HTR-8/SVneo (cell line): ENCODE data around the gene ANKRD44.

Experiments
- DNase-seq: peaks from one replicate; pipeline ENCODE4 v3.0.0; 2011; ENCODE audit warnings: low spot score, mixed read lengths; ENCODE audit not compliant: insufficient read length
- FAIRE-seq: peaks from 2 replicates; lab custom pipeline; 2011; peaks lifted over from hg19 to GRCh38; lab: Jason Lieb, UNC

ANKRD44 gene

DNA sequence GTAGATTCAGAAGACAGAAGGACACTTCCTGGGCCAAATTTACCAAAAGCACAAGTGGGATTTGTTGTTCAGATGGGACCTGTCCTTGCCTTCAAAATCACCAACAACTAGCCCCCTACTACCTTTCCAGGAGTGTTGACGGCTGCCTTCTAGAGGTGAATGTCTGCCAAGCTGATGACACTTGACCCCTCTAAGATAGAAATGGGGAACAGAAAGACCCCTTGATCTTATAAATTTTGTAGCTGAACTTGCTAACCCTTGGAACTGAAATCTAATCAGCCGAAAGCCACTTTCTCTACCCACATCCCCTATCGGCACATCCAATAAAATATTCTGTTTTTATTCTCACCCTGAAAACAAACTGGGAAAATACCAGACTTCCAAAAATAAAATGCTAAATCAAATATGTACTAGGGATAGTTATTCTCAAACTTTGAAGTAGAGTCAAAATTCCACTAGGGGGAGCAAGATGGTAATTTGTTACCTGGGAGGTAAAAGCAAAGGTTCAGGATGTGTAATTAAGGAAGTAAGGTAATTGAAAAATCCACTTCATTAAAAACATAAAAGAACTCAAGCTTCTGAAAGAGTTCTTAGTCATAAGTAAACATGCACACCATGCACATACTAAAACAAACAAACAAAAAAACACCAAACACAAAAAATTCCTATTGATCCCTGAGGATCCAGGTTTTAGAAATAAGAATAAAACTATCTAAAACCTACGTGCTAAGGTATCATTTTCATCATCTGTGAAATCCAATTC lies 119.2 kb downstream of the ANKRD44 start:
- FAIRE-seq = no peak

DNA sequence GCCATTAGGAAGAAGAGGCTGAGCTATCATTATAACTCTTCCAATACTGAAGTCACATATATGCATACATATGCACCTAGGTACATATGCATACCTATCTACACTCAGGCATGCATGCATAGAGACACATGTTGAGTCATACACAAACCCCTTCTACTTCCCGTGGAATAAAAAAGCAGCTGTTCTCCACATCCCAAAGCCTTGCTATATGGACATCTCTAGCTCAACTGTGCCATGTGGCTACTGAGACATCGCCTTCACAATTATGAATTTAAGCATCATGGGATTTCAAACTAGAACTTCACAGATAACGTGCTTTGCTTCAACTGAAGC lies 120.5 kb downstream of the ANKRD44 start:
- DNase-seq (no peak), FAIRE-seq (no peak)

More for the DNA sequence above, 119.2 kb downstream of the ANKRD44 start:
- DNase-seq = peak; percentile 17

DNA sequence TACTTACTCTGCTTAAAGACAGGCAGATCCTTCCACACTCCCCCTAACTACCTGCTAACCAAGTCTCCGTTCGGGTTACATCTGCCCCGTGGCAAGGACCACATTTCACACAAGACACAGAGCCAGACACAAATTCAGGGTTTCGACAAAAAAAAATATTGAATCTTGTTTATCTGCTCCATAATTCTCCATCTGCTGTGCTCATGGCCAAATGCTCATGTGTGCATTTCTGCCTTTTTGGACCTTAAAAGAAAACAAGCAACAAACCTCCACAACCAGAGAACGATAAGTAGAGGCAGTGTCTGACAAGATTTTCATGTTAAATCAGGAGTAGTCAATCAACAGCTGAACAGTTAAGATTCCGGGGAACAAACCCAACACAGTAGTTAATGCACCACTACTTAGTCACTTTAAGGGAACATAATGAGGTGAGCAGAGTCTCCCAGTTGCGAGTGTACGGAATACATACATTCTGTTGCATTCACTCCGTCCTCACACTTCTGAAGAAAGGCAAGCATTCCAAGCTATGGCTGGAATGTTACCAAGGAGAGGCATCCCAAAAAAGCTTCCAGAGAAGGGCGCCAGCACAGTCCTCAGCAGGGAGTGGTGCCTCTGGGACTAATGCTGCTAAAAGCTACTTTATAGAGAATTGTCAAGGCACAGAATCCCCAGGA lies 121.0 kb downstream of the ANKRD44 start:
- no peak for DNase-seq
- FAIRE-seq = no peak

DNA sequence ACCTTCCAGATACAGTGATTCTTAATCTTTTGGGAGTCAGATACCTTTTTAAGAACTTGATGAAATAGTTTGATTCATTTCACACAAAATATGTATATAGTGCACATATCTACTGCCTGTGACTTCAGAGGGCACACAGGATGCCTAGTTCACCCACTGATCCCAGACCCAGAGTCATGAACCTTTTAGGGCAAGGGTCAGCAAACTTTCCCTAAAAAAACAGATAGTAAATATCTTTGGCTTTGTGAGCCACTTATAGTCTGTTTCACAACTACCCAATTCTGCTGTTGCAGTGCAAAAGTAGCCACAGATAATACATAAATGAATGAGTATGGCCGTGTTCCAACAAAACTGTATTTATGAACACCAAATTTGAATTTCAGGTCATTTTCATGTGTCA lies 124.9 kb downstream of the ANKRD44 start:
- DNase-seq (no peak), FAIRE-seq (no peak)

DNA sequence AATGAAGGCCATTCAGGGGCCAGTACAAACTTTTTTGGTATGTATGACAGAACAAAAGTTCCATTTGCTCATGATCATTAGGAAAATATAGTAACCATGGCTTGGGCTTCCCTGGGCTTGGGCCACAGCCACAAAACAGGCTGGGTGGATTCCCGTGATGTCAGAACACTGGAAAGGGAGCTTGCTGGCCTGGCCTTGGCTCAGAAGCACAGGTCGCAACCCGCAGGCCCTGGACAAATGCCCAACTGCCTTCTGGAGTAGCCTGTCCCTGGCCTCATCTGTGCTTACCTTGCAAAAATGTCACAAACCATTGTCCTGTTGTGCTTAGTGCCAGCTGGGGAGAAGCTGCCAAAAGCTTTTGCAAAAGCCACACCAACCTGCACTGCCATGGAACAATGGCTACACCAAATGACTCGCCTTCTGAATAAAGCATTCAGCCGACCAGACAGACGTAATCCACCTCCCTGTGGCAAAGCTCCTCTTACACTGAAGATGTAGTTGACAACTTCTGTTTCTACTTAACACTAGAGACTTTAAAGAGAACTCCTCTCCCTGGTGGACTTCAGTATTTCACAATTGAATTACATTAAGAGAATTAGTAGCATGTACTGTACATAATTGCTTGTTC lies 125.5 kb downstream of the ANKRD44 start:
- FAIRE-seq = no peak
- no peak for DNase-seq

DNA sequence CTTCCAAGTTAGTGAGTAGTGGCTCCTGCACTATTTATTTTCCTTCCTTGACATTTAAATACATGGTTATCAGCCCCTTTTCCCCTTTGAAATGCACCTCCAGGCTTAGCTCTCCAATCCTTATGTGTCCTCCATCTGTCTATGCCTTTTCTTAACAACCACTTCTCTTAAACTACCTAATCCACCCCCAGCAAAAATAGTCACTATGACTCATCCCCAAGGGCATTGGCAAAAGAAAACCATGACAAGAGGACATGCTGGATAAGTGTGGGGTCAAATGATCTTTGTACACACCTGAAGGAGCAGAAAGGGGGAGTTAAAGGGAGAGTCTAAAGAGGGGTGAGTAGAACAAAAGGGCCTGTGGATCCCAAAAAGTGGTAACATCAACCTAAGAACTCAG lies 127.2 kb downstream of the ANKRD44 start:
- no peak for FAIRE-seq
- DNase-seq = no peak

DNA sequence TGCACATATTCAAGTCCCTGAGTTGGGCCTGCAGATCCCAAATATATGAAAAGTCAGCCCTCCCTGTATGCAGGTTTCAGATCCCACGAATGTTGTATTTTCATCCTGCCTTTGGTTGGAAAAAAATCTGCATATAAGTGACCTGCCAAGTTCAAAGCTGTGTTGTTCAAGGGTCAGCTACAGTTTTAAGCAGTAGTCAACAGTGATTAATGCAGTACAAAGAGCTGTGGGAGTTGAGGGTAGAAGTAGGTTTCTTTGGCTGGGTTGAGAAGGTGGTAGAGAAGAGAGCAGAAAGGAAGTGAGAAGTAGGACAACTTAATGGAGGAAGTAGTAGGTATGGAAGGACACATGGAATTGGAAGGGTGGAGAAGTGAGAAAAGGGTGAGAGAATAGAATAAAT lies 127.9 kb downstream of the ANKRD44 start:
- no peak for FAIRE-seq
- no peak for DNase-seq

DNA sequence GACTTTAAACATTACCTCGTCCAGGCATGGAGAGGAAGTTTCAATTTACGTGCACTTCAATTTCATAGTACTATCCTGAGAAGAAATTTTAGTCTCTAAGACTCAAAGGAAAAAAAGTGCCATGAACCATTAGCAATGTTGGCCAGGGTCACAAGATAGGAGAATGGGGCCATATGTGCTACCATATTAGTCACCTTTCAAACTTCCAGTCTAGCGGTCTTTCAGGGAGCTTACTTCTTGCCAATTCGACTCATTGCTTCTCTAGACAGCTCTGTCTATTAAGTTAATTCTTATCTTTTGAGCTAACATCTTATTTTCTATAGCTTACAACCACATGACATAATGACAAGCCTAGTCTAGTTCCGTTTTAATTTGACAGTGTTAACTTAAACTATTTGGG lies 129.1 kb downstream of the ANKRD44 start:
- FAIRE-seq (no peak), DNase-seq (no peak)

DNA sequence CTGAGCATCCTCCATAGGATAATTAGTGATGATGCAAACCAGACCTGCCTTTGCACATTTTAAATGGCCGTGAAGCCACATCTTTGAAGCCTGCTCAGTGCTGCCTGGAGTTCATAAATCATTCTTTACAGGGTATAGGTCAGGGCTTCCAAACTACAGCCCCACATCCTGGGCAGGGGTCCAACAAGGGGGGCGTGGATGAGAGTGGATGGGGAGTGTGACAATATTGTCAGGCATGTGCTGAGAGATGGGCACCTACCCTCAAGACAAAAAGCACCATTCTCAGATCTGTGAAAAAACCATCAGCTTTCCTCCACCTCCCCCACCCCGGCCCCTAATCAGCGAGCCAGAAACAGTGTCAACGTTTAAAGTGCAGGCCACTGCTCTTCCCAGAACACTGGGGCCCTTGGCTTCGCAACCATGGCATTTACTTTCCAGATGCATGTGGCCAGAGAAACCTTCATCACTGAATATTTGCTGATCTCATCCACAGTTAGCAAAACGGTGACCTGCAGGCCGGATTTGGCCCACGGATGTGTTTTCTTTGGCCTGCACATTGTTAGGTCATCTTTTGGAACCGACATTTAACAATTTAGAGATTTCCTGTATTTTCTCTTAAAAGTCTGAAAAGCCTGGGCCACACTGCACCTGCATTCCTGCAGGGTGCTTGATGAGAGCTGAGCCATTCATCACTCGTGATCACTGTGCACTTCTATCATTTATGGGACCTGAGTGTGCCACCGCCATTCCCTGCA lies 130.7 kb downstream of the ANKRD44 start:
- no peak for DNase-seq

DNA sequence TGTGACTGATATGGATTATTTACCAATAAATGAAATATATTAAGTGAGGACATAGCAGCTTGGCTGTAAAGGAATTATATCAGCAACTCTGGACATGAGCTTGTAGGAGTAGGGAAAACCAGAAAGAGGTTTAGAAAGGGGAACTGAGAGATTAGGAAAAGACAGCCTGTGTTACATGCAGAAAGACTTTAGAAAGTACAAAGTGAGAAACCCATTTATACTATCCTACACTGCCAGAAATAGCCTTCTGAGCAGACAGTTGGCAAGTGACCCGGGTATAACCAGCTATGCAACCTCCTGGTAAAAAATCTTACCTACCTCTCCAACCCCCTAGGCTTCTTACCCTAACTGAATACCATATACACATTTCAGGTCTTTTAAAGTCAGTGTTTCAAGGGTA lies 134.1 kb downstream of the ANKRD44 start:
- DNase-seq (no peak), FAIRE-seq (no peak)

More for the DNA sequence above, 130.7 kb downstream of the ANKRD44 start:
- no peak for FAIRE-seq

DNA sequence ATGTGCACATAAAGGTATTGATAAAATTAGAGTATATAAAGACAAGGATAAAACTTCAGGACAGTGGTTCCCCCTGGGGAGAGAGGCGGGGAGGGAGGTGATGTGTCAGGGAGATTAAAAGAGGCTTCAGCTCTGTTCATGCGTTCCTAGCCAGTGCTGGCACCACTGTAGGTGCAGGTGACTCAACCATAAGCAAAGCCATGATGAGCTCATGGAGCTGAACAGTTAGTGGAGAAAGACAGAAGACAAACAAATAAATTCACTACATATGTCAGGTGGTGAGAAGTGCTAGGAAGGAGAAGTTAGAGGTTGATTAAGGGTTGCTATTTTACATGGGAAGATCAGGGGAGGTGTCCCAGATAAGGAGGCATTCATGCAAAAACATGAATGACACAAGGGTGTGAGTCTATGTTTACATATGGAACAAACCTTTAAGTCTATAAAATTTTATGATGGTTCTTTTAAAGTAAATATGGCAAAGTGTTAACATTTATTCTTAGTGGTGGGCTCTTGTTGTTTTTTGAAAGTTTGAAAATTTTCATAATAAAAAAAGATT lies 136.0 kb downstream of the ANKRD44 start:
- FAIRE-seq (no peak), DNase-seq (no peak)

DNA sequence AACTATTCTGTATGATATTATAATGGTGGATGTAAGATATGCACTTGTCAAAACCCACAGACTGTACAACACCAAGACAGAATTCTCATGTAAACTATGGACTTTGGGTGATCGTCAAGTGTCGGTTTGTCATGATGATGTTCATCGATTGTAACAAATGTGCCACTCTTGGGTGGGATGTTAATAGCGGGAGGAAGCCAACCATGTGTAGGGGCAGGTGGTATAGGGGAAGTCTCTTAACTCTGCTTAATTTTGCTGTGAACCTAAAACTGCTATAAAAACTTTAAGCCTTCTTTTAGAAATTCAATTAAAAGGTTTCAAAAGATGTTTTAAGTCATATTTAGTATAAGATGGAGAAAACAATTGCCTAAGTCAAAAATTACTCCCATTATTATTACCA lies 139.0 kb downstream of the ANKRD44 start:
- DNase-seq = no peak
- no peak for FAIRE-seq

DNA sequence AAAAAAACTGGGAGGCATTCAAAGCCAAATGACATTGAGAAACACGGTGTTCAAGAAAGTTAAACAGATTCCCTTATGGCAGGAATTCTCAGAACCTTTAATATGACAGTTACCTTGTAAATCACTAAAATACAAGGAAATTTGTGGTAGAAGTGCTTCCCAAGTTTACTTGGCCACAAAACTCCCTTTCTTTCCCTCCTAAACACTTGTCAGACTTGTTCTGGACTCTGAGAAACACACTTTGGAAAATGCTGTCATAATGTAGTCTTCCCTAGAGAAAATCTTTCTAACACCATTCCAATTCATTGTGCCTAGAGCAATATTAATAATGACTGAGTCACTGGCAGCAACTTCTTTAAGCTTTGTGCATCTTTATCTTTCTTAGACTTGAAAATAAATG lies 140.4 kb downstream of the ANKRD44 start:
- FAIRE-seq = no peak
- no peak for DNase-seq

DNA sequence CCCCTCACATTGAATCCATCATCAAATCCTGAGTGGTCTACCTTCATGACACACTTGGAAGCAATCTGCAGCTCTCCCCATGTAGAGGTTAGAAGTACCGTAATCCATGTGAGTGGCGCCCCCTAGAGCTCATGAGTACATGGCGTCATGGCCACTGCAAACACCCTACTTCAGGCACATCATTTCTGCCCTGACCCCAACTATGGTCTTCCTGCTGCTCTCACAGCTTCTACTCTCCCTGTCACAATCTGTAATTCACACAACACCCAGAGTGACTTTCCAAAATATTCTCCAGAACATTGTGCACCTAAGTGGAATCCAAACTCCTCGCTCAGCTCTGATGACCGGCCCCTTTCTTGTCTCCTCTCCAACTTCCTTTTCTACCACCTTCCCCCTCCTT lies 141.9 kb downstream of the ANKRD44 start:
- peak; percentile 86 for FAIRE-seq
- peak; percentile 40 for DNase-seq

DNA sequence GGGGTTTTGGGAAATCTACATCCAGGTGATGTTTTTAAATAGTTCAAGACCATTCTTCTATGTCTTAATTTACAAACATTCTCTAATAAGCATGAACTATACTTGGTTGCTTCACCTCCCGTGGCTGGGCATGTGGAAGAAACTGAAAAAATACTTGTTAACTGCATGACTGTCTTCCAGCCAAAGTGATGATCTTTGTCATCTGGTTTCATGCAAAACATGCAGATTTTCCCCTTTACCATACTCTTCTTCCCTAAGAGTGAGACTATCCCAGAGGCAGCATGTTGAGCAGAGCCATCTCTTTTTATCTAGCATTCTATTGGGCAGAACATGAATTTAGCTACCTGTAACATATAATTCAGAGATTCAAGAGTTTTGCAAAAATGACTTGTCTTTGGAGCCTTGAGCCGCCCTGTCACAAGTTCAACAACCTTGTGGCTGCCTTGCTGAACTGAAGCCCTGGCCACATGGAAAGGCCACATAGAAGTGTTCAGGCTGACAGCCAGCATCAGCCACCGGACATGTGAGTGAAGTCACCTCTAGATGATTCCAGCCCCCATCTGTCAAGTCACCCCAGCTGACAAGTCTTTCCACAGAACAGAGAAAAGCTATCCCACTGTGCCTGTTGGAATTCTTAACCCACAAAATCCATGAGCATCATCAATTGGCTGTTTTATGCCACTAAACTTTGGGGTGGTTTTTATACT lies 142.8 kb downstream of the ANKRD44 start:
- FAIRE-seq (no peak), DNase-seq (no peak)

DNA sequence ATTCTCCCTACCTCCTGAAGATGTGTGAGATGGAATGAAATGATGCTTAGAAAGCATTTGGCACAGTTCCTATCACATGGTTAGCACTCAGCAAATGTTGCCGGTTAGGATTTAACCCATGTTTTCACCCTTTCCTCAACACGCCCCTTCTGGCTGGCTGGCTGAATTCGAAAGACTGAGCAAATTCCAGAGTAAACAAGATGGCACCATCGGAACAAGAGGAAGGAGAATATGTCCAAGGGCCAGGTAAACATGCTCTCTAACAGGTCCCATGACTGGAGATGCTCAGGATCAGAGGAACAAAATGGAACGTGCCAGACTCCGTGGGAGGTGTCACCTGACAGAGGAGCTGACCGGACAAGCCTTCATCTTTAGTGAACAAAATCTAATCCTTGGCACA lies 145.6 kb downstream of the ANKRD44 start:
- no peak for FAIRE-seq
- no peak for DNase-seq

DNA sequence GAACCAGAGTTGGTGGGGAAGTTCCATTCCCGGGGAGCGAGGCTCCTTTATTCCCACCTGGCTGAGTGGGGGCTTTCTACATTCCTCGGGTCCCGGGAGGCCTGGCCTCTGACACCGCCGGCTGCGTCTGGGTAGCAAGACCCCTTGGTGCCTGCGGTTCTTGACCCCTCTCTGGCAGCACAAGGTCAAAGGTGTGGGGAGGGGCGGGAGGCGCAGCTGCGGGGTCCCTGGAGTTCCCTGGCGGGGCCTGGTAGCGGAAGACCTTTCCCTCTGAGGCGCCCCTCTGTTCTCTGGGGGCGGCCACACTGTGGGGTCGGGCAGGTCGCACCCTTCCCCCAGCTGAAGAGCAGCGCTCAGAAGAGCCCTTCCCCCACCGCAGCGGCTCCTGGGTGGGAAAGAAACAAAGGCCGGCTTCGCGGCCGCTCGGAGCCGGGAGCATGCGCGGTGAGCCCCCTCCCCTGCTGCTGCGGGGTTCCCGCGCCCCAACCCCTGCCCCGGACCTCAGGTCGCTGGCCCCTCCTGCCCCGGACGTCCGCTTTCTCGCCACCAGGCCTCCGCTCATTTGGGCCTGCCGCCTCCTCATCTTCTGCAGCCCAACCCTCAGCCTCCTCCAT lies 146.3 kb downstream of the ANKRD44 start:
- no peak for FAIRE-seq
- no peak for DNase-seq

DNA sequence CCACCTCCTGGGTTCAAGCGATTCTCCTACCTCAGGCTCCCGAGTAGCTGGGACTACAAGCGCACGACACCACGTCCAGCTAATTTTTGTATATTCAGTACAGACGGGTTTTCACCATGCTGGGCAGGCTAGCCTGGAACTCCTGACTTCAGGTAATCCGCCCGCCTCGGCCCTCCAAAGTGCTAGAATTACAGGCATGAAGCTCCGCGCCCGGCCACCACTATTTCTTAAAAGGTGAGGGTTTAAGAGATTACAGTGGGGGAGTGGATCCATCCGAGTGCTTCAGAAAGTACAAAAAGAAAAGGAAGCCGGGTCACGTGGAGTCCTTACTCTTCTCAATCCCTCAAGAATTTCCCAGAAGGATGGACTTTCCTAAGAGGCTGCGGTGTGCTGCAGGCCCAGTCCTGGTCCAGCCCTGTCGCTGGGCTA lies 146.9 kb downstream of the ANKRD44 start:
- FAIRE-seq (no peak), DNase-seq (no peak)

DNA sequence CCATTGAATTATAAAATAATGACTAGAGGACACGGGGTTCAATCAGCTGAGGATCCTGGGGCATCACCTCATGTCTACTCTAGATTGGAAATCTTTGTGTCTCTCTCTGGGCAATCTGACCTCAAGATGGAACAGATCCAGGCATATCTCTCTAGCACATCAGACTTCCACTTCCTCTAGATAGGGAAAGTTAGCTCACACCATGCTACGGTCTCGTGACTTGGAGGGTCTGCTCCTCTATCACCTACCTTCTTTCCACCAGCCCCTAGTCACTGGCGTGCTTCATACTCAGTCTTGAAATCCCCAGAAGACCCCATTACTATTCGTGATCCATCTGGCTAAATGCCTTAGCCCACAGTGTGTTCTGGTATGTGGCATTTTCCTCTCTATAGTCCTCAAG lies 148.8 kb downstream of the ANKRD44 start:
- DNase-seq = no peak
- FAIRE-seq = no peak
